ENCODE measurements around the gene MAPKAP1. TPM values are rescaled to one million over a fixed set of nuclear protein-coding genes. Genes with fewer than 3 reads are reported as not detected.

MAPKAP1 gene
- total RNA-seq, 2 donors from 2014 or later, result 73.4 to 81.5 TPM

- Histone ChIP-seq H3K4me3 (no peak overlapping the region), H3K9me3 (no peaks in the 10 kb centered on the region), H3K27me3 (replicated peaks; ENCODE audit: insufficient read depth) (no peaks in the 10 kb centered on the region), H3K36me3 (peaks cover 5% of the 10 kb centered on the region), H3K4me1 (ENCODE audit: control insufficient read depth in 1 of 2, low read depth in 2 of 2) (no peaks in the 10 kb centered on the region), H3K27ac (no peak overlapping the region)
- ATAC-seq (ENCODE audit: insufficient number of reproducible peaks, low FRiP score, low read depth), result peak; percentile 55
- DNase-seq (ENCODE audit: low spot score), result no peak
- TF ChIP-seq CTCF (IDR thresholded peaks at IDR 0.05), result peak; percentile 65
Observed at GRCh38 chr9:125558453-125559092, 148.4 kb downstream of the MAPKAP1 start.

GRCh38 chr9:125556046-125556721 is 150.8 kb downstream of the MAPKAP1 start:
- Histone ChIP-seq H3K36me3 (peaks cover 5% of the 10 kb centered on the region), H3K27me3 (replicated peaks; ENCODE audit: insufficient read depth) (no peaks in the 10 kb centered on the region), H3K27ac (no peak overlapping the region), H3K4me3 (no peak overlapping the region), H3K9me3 (no peaks in the 10 kb centered on the region), H3K4me1 (ENCODE audit: control insufficient read depth in 1 of 2, low read depth in 2 of 2) (peaks cover 0 to 5% of the 10 kb centered on the region in 2 donors)
- ATAC-seq (ENCODE audit: insufficient number of reproducible peaks, low FRiP score, low read depth) (no peak), DNase-seq (ENCODE audit: low spot score) (no peak)
- no peak for TF ChIP-seq CTCF (IDR thresholded peaks at IDR 0.05)

GRCh38 chr9:125554726-125555125 is 152.3 kb downstream of the MAPKAP1 start:
- peaks cover 8 to 16% of the 10 kb centered on the region in 2 donors for H3K4me1 ChIP-seq (ENCODE audit: control insufficient read depth in 1 of 2, low read depth in 2 of 2)
- DNase-seq (ENCODE audit: low spot score) (no peak), ATAC-seq (ENCODE audit: insufficient number of reproducible peaks, low FRiP score, low read depth) (no peak)
- H3K36me3 ChIP-seq, result peaks cover 5% of the 10 kb centered on the region
- no peak for TF ChIP-seq CTCF (IDR thresholded peaks at IDR 0.05)
- no peak overlapping the region for H3K4me3 ChIP-seq
- no peaks in the 10 kb centered on the region for H3K9me3 ChIP-seq
- no peaks in the 10 kb centered on the region for H3K27me3 ChIP-seq (replicated peaks; ENCODE audit: insufficient read depth)
- H3K27ac ChIP-seq, result no peak overlapping the region

GRCh38 chr9:125551781-125552180 is 155.2 kb downstream of the MAPKAP1 start:
- no peak for DNase-seq (ENCODE audit: low spot score)
- H3K4me3 ChIP-seq, result no peak overlapping the region
- H3K27ac ChIP-seq, result no peak overlapping the region
- H3K9me3 ChIP-seq, result no peaks in the 10 kb centered on the region
- no peaks in the 10 kb centered on the region for H3K27me3 ChIP-seq (replicated peaks; ENCODE audit: insufficient read depth)
- TF ChIP-seq CTCF (IDR thresholded peaks at IDR 0.05), result no peak
- ATAC-seq (ENCODE audit: insufficient number of reproducible peaks, low FRiP score, low read depth), result no peak
- H3K36me3 ChIP-seq, result no peaks in the 10 kb centered on the region
- peaks cover 16 to 27% of the 10 kb centered on the region in 2 donors for H3K4me1 ChIP-seq (ENCODE audit: control insufficient read depth in 1 of 2, low read depth in 2 of 2)

Measured in thoracic aorta (tissue), 2 donors.